K562 (cell line): Measurements from ENCODE around the gene COX20. TPM values are rescaled to one million over a fixed set of nuclear protein-coding genes. Genes with fewer than 3 reads are reported as not detected.

Experiments
- ATAC-seq: fragments of 200-7000 bp; cut with Tn5 transposase; 3 replicates; pipeline ENCODE4 v1.9.1; 2020; ENCODE audit warnings: moderate library complexity
- BruUV-seq: library from RNA; stranded (reverse); fragments of 400-500 nt; replicated peaks from 2 replicates; lab custom pipeline; 2021; lab: Mats Ljungman, UMichigan
- CTCF ChIA-PET: fragments of 300-600 bp; formaldehyde crosslinking; extraction: SDS; loops from one replicate; lab custom pipeline; 2021; ENCODE audit warnings: low intra/inter-chr PET ratio; lab: Yijun Ruan, JAX
- POLR2A ChIA-PET: fragments of 300-600, 350-650 bp; sonication (Branson Sonifier 250); formaldehyde crosslinking; extraction: SDS; loops from one replicate; lab custom pipeline; 2021; ENCODE audit warnings: antibody characterized with exemption, inconsistent platforms; lab: Yijun Ruan, JAX
- DNase-seq, 4 experiments: peaks; one replicate each; pipeline versions ENCODE4 v3.0.0 to v3.0.0-alpha.2; 2011 to 2018; ENCODE audit warnings: low spot score in 3 of 4, mixed read lengths in 3 of 4; ENCODE audit errors: extremely low read depth in 1 of 4
- FAIRE-seq: peaks from 2 replicates; lab custom pipeline; 2011; peaks lifted over from hg19 to GRCh38; lab: Jason Lieb, UNC
- H2AFZ ChIP-seq: 2 replicates; pipeline ENCODE4 v1.6.0; 2011; ENCODE audit warnings: low read depth, low read length, control low read depth, inconsistent platforms
- H3K27ac ChIP-seq: fragments of 200-600 bp; 3 replicates; pipeline ENCODE4 v1.8.0; 2011; ENCODE audit warnings: low read depth, mild to moderate bottlenecking, control low read depth, inconsistent platforms, low read length, moderate library complexity, mixed read lengths; ENCODE audit errors: extremely low read depth
- H3K27me3 ChIP-seq, 2 experiments: fragments of 300-600 bp in 1 of 2; 2 replicates in 1 of 2; 3 replicates in 1 of 2; pipeline versions ENCODE4 v1.6.0 to v1.8.0; 2011; ENCODE audit warnings: inconsistent platforms in 2 of 2, low read length in 2 of 2, mild to moderate bottlenecking in 1 of 2, mixed read lengths in 1 of 2, moderate library complexity in 1 of 2; ENCODE audit not compliant: control insufficient read depth in 2 of 2, insufficient read depth in 2 of 2
- H3K36me3 ChIP-seq: fragments of 300-600 bp; 3 replicates; pipeline ENCODE4 v1.8.0; 2011; ENCODE audit warnings: mild to moderate bottlenecking, low read length, inconsistent platforms; ENCODE audit not compliant: control insufficient read depth, insufficient read depth
- H3K4me1 ChIP-seq, 2 experiments: fragments of 200-600 bp in 1 of 2; replicated peaks in 1 of 2; 2 replicates in 1 of 2; 3 replicates in 1 of 2; pipeline versions ENCODE4 v1.5.1 to v1.8.0; 2011; ENCODE audit warnings: inconsistent platforms in 2 of 2, low read length in 2 of 2, mild to moderate bottlenecking in 1 of 2, mixed read lengths in 1 of 2, moderate library complexity in 1 of 2; ENCODE audit not compliant: control insufficient read depth in 2 of 2, insufficient read depth in 2 of 2
- H3K4me2 ChIP-seq: 2 replicates; pipeline ENCODE4 v1.6.1; 2011; ENCODE audit warnings: low read length, control low read depth, inconsistent platforms, mixed read lengths; ENCODE audit not compliant: insufficient read depth
- H3K4me3 ChIP-seq: fragments of 200-600 bp; sonication (generic), shearing (Covaris generic); 2 replicates; pipeline ENCODE4 v1.5.1; 2016; ENCODE audit warnings: control low read depth, inconsistent platforms
- H3K79me2 ChIP-seq: fragments of 200-600 bp; 3 replicates; pipeline ENCODE4 v1.8.0; 2011; ENCODE audit warnings: low read length, inconsistent platforms; ENCODE audit not compliant: control insufficient read depth, insufficient read depth
- H3K9ac ChIP-seq, 2 experiments: 2 replicates each; pipeline versions ENCODE4 v1.6.0 to v1.6.1; 2011; ENCODE audit warnings: low read depth in 2 of 2, low read length in 2 of 2, control low read depth in 1 of 2, inconsistent platforms in 1 of 2, mild to moderate bottlenecking in 1 of 2, mixed read lengths in 1 of 2; ENCODE audit not compliant: insufficient read depth in 1 of 2
- H3K9me1 ChIP-seq: one replicate; pipeline ENCODE4 v1.6.0; 2011; ENCODE audit warnings: inconsistent platforms, mild to moderate bottlenecking, low read length, moderate library complexity; ENCODE audit not compliant: control insufficient read depth, insufficient read depth
- H3K9me3 ChIP-seq: replicated peaks from 2 replicates; pipeline ENCODE4 v1.5.1; 2011; ENCODE audit warnings: low read depth, low read length, inconsistent platforms; ENCODE audit not compliant: control insufficient read depth, insufficient read depth
- H4K20me1 ChIP-seq: replicated peaks from 2 replicates; pipeline ENCODE4 v1.6.1; 2011; ENCODE audit warnings: low read length, inconsistent platforms, mixed read lengths; ENCODE audit not compliant: control insufficient read depth, insufficient read depth
- ETV1 ChIP-seq: fragments of 450-650 bp; conservative IDR thresholded peaks from 2 replicates; pipeline ENCODE4 v1.6.1; 2016; ENCODE audit warnings: missing genetic modification characterization, control low read depth, low read depth, missing compliant biosample characterization
- FOXJ3 ChIP-seq: sonication (generic); formaldehyde crosslinking; IDR thresholded peaks from 2 replicates; pipeline ENCODE4 v1.4.0; 2020; ENCODE audit warnings: mild to moderate bottlenecking, missing genetic modification reagents
- MTF1 ChIP-seq: fragments of 250-450 bp; sonication (Bioruptor Pico); IDR thresholded peaks from 2 replicates; pipeline ENCODE4 v1.9.0; 2021; ENCODE audit warnings: moderate library complexity, mild to moderate bottlenecking, inconsistent platforms, borderline replicate concordance
- TCF7L2 ChIP-seq: fragments of 150-350 bp; IDR thresholded peaks from 2 replicates; pipeline ENCODE4 v1.6.1; 2016; ENCODE audit warnings: low read depth, mild to moderate bottlenecking, low read length, moderate library complexity
- THRAP3 ChIP-seq: fragments of 450-650 bp; IDR thresholded peaks from 2 replicates; pipeline ENCODE4 v1.6.1; 2016; ENCODE audit warnings: mild to moderate bottlenecking, inconsistent platforms, borderline replicate concordance
- YY1 ChIP-seq, 3 experiments: IDR thresholded peaks; 2 replicates each; pipeline ENCODE4 v1.6.1; 2011; ENCODE audit warnings: low read length in 2 of 3, mild to moderate bottlenecking in 2 of 3, moderate library complexity in 2 of 3, borderline replicate concordance in 1 of 3, control low read depth in 1 of 3, low read depth in 1 of 3; ENCODE audit not compliant: insufficient read depth in 3 of 3, insufficient replicate concordance in 2 of 3, control insufficient read depth in 1 of 3, insufficient read length in 1 of 3; ENCODE audit errors: extremely low read depth in 1 of 3
- ZKSCAN1 ChIP-seq: fragments of 150-350 bp; IDR thresholded peaks from 2 replicates; pipeline ENCODE4 v1.6.1; 2016; ENCODE audit warnings: low read depth, low read length
- ZNF143 ChIP-seq: sonication (generic); formaldehyde crosslinking; IDR thresholded peaks from 2 replicates; pipeline ENCODE4 v1.9.0; 2022; ENCODE audit warnings: mild to moderate bottlenecking, missing genetic modification reagents
- WGBS: fragments of 100-300 bp; shearing (Covaris generic); methylation state at CpG from one replicate; pipeline ENCODE4 v1.1.6; 2016; ENCODE audit warnings: low coverage, mixed read lengths; ENCODE audit not compliant: insufficient coverage; ENCODE audit errors: missing lambda C conversion rate; 5-methylcytosine and 5-hydroxymethylcytosine counted together
- in situ Hi-C: fragments of 300-500 bp; cut with MboI; formaldehyde crosslinking; loops from 4 replicates; pipeline ENCODE4 v1.15.0; 2018; ENCODE audit warnings: inconsistent platforms, mixed read lengths
- intact Hi-C: fragments of 100-400 bp; cut with micrococcal nuclease; formaldehyde crosslinking; loops from 2 replicates; pipeline ENCODE4 v1.14.2; 2022
- polyA plus RNA-seq, 8 experiments: library from polyadenylated mRNA; depleted of rRNA in 4 of 8; stranded (reverse) in 5 of 8; unstranded in 3 of 8; fragments of >200 nt; fragmentation: Nextera tagmentation in 2 of 8; fragmentation: Illumina TruSeq in 1 of 8; extraction: Ambion mirVana in 2 of 8; extraction: Trizol in 1 of 8; gene quantifications; 2 replicates each; pipeline versions ENCODE4 v1.2.1 to v1.2.3, GENCODE V29; 2011 to 2014; ENCODE audit warnings: inconsistent platforms in 1 of 8, missing spikeins in 1 of 8
- total RNA-seq, 7 experiments: library from RNA; depleted of rRNA in 6 of 7; stranded (reverse); fragments of >200 nt in 6 of 7; fragmentation: Illumina TruSeq in 2 of 7; extraction: Trizol in 2 of 7; gene quantifications; 2 replicates each; pipeline versions ENCODE4 v1.2.1 to v1.2.3, GENCODE V29; 2011 to 2021; ENCODE audit warnings: low replicate concordance in 1 of 7
- TF ChIP-seq, protein P1 (sequence below): sonication (generic); IDR thresholded peaks from 2 replicates; pipeline ENCODE4 v1.6.1; 2016

Gene COX20
- total and polyA plus RNA-seq, 9 of the 15 experiments (the other 6 are each of a cell fraction or from before 2014, with no cell fraction given) = 41.5 to 192 (median 84.3) TPM

DNA sequence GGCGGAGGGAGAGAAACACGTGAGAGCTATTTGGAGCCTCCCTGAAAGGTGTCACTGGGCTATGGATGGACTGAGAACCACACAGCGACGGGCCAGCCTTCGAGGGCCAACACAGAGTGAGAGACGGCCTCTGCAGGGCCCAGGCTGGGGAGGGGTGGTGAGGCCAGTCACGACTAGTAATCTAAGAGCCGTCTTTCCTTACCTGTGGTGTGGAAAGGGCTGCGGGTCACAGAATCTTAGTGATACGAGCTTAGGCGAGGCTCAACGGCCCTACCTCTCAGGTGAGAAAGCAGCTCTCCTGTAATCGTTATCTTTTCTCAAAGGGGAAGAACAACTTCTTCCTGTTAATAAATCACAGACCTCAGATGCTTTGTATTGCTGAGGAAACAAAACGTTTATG lies 33.4 kb upstream of the COX20 start:
- WGBS = 7% methylated on average over 14 of the region's 14 CpGs
- H3K79me2 ChIP-seq = no peaks in the 10 kb centered on the region
- no peak overlapping the region for H3K9ac ChIP-seq
- H3K9me3 ChIP-seq = no peaks in the 10 kb centered on the region
- no peak for DNase-seq
- in situ Hi-C loops = no loop called here
- no peaks in the 10 kb centered on the region for H3K9me1 ChIP-seq
- ATAC-seq = peak; percentile 63
- no peak overlapping the region for H2AFZ ChIP-seq
- CTCF ChIA-PET = interaction anchor here (1.0 kb wide), 1 partner anchor 199 kb away, joined by 10 read pairs; no protein-coding TSS in a partner anchor
- TF ChIP-seq TCF7L2 (no peak), FOXJ3 (CRISPR knock-in tag) (no peak), THRAP3 (no peak), MTF1 (no peak), ZKSCAN1 (no peak), ETV1 (tag) (no peak), ZNF143 (CRISPR knock-in tag) (no peak), YY1 (IDR thresholded peaks at IDR 0.05; ENCODE audit: borderline replicate concordance in 1 of 3, control insufficient read depth in 1 of 3, extremely low read depth in 1 of 3, insufficient read depth in 3 of 3, insufficient read length in 1 of 3, insufficient replicate concordance in 2 of 3, low read depth in 1 of 3, low read length in 2 of 3) (no peak)
- TF ChIP-seq, protein P1, sequence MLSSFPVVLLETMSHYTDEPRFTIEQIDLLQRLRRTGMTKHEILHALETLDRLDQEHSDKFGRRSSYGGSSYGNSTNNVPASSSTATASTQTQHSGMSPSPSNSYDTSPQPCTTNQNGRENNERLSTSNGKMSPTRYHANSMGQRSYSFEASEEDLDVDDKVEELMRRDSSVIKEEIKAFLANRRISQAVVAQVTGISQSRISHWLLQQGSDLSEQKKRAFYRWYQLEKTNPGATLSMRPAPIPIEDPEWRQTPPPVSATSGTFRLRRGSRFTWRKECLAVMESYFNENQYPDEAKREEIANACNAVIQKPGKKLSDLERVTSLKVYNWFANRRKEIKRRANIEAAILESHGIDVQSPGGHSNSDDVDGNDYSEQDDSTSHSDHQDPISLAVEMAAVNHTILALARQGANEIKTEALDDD = no peak
- intact Hi-C loops = loop anchor here (2.0 kb wide), 1 partner anchor 117 kb away; no protein-coding TSS in a partner anchor
- no peaks in the 10 kb centered on the region for H4K20me1 ChIP-seq
- no peaks in the 10 kb centered on the region for H3K36me3 ChIP-seq
- H3K4me2 ChIP-seq = no peak overlapping the region
- no TSS peak for BruUV-seq
- no peak overlapping the region for H3K4me3 ChIP-seq
- FAIRE-seq = no peak
- H3K4me1 ChIP-seq = no peaks in the 10 kb centered on the region; a peak in 2 of 5 replicates
- H3K27me3 ChIP-seq = peaks cover 39 to 73% of the 10 kb centered on the region in 2 experiments
- POLR2A ChIA-PET = interaction anchor here (0.6 to 0.7 kb wide), 2 partner anchors 30 to 437 kb away, joined by 3 to 5 read pairs; no protein-coding TSS in a partner anchor
- H3K27ac ChIP-seq = no peak overlapping the region
